ENCODE measurements around the gene DLG5.

The DLG5 gene

DNA sequence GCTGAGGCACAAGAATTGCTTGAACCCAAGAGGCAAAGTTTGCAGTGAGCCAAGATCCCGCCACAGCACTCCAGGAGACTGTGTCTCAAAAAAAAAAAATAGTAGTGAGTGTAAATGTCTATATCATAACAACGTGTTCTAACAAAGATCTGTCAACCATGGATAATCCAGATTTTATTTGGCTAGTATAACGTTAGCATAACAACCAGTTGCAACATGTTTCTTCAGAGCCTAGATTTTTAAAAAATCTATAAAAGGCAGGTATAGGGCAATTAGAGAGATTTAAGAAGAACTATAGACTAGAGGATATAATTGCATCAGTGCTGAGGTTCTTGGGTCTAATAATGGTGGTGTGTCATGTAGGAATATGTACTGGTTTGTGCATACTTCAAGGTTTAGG lies 30.5 kb downstream of the DLG5 start:
- Histone ChIP-seq H3K4me2 (ENCODE audit: low read depth, low read length, poor library complexity, severe bottlenecking) (no peak overlapping the region), H3K9me3 (ENCODE audit: insufficient read depth, low read length) (no peaks in the 10 kb centered on the region), H3K4me3 (ENCODE audit: insufficient read depth, low read length, poor library complexity, severe bottlenecking) (no peak overlapping the region), H3K9me2 (replicated peaks; ENCODE audit: insufficient read depth, low read length) (no peaks in the 10 kb centered on the region), H3K9ac (ENCODE audit: low read length) (no peak overlapping the region), H4K20me1 (ENCODE audit: low read depth, low read length) (no peaks in the 10 kb centered on the region), H3K36me3 (ENCODE audit: low read length) (no peaks in the 10 kb centered on the region), H2AFZ (ENCODE audit: low read depth, low read length, severe bottlenecking) (no peak overlapping the region), H3K27me3 (ENCODE audit: low read length) (no peaks in the 10 kb centered on the region), H3K79me2 (ENCODE audit: insufficient read depth, low read length) (no peaks in the 10 kb centered on the region), H3F3A (ENCODE audit: insufficient read depth) (no peaks in the 10 kb centered on the region), H3K27ac (ENCODE audit: low read depth, low read length) (no peak overlapping the region)
- TF ChIP-seq CTCF (IDR thresholded peaks at IDR 0.05; ENCODE audit: insufficient read depth, low read length, poor library complexity, severe bottlenecking) (no peak), EZH2phosphoT487 (conservative IDR thresholded peaks at IDR 0.05; ENCODE audit: low read length) (no peak)

DNA sequence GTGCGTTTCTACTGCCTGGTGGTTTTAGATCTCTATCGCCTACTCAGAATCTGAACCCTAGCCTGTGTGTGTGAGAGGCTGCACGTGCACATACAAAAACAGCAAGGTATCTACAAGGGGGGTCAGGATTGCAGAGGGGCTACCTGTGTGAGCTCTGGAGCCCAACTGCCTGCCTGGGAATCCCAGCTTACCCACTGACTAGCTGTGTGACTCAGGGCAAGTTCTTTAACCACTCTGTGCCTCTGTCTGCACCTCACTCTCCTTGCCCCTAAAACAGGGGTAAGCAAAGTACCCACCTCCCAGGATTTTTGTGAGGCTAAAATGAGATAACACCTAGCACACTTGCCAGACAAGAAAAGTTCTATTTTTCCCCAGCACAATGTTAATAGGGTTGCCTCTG lies 32.5 kb downstream of the DLG5 start:
- Histone ChIP-seq H3F3A (ENCODE audit: insufficient read depth) (no peaks in the 10 kb centered on the region), H3K27ac (ENCODE audit: low read depth, low read length) (no peak overlapping the region), H3K4me3 (ENCODE audit: insufficient read depth, low read length, poor library complexity, severe bottlenecking) (no peak overlapping the region), H3K9ac (ENCODE audit: low read length) (no peak overlapping the region), H3K9me3 (ENCODE audit: insufficient read depth, low read length) (no peaks in the 10 kb centered on the region), H4K20me1 (ENCODE audit: low read depth, low read length) (no peaks in the 10 kb centered on the region), H3K79me2 (ENCODE audit: insufficient read depth, low read length) (no peaks in the 10 kb centered on the region), H3K36me3 (ENCODE audit: low read length) (no peaks in the 10 kb centered on the region), H3K9me2 (replicated peaks; ENCODE audit: insufficient read depth, low read length) (no peaks in the 10 kb centered on the region), H2AFZ (ENCODE audit: low read depth, low read length, severe bottlenecking) (no peak overlapping the region), H3K4me2 (ENCODE audit: low read depth, low read length, poor library complexity, severe bottlenecking) (no peak overlapping the region), H3K27me3 (ENCODE audit: low read length) (no peaks in the 10 kb centered on the region)
- TF ChIP-seq CTCF (IDR thresholded peaks at IDR 0.05; ENCODE audit: insufficient read depth, low read length, poor library complexity, severe bottlenecking) (no peak), EZH2phosphoT487 (conservative IDR thresholded peaks at IDR 0.05; ENCODE audit: low read length) (no peak)

GRCh38 chr10:77893386-77893785 lies 33.2 kb downstream of the DLG5 start:
- Histone ChIP-seq H3K9me3 (ENCODE audit: insufficient read depth, low read length) (no peaks in the 10 kb centered on the region), H3K9ac (ENCODE audit: low read length) (no peak overlapping the region), H2AFZ (ENCODE audit: low read depth, low read length, severe bottlenecking) (no peak overlapping the region), H3K27me3 (ENCODE audit: low read length) (no peaks in the 10 kb centered on the region), H3K9me2 (replicated peaks; ENCODE audit: insufficient read depth, low read length) (no peaks in the 10 kb centered on the region), H3K36me3 (ENCODE audit: low read length) (no peaks in the 10 kb centered on the region), H3F3A (ENCODE audit: insufficient read depth) (no peaks in the 10 kb centered on the region), H3K4me3 (ENCODE audit: insufficient read depth, low read length, poor library complexity, severe bottlenecking) (no peak overlapping the region), H3K27ac (ENCODE audit: low read depth, low read length) (no peak overlapping the region), H3K4me2 (ENCODE audit: low read depth, low read length, poor library complexity, severe bottlenecking) (no peak overlapping the region), H4K20me1 (ENCODE audit: low read depth, low read length) (no peaks in the 10 kb centered on the region), H3K79me2 (ENCODE audit: insufficient read depth, low read length) (no peaks in the 10 kb centered on the region)
- TF ChIP-seq CTCF (IDR thresholded peaks at IDR 0.05; ENCODE audit: insufficient read depth, low read length, poor library complexity, severe bottlenecking): no peak
- no peak for TF ChIP-seq EZH2phosphoT487 (conservative IDR thresholded peaks at IDR 0.05; ENCODE audit: low read length)

GRCh38 chr10:77892761-77893160 lies 33.8 kb downstream of the DLG5 start:
- H3K27me3 ChIP-seq (ENCODE audit: low read length): no peaks in the 10 kb centered on the region
- no peaks in the 10 kb centered on the region for H3K9me2 ChIP-seq (replicated peaks; ENCODE audit: insufficient read depth, low read length)
- H3F3A ChIP-seq (ENCODE audit: insufficient read depth): no peaks in the 10 kb centered on the region
- no peak overlapping the region for H3K27ac ChIP-seq (ENCODE audit: low read depth, low read length)
- no peak overlapping the region for H3K9ac ChIP-seq (ENCODE audit: low read length)
- no peak overlapping the region for H3K4me2 ChIP-seq (ENCODE audit: low read depth, low read length, poor library complexity, severe bottlenecking)
- H2AFZ ChIP-seq (ENCODE audit: low read depth, low read length, severe bottlenecking): no peak overlapping the region
- no peaks in the 10 kb centered on the region for H3K79me2 ChIP-seq (ENCODE audit: insufficient read depth, low read length)
- H4K20me1 ChIP-seq (ENCODE audit: low read depth, low read length): no peaks in the 10 kb centered on the region
- no peak overlapping the region for H3K4me3 ChIP-seq (ENCODE audit: insufficient read depth, low read length, poor library complexity, severe bottlenecking)
- no peak for TF ChIP-seq EZH2phosphoT487 (conservative IDR thresholded peaks at IDR 0.05; ENCODE audit: low read length)
- no peak for TF ChIP-seq CTCF (IDR thresholded peaks at IDR 0.05; ENCODE audit: insufficient read depth, low read length, poor library complexity, severe bottlenecking)
- no peaks in the 10 kb centered on the region for H3K9me3 ChIP-seq (ENCODE audit: insufficient read depth, low read length)
- no peaks in the 10 kb centered on the region for H3K36me3 ChIP-seq (ENCODE audit: low read length)

Data from SU-DHL-6 (cell line).